SJCRH30 (cell line): ENCODE data around the gene SLC39A11. TPM values are rescaled to one million over a fixed set of nuclear protein-coding genes. Genes with fewer than 3 reads are reported as not detected.
"Not testable (repeated sequence)": the region's sequence is repeated elsewhere in the genome, so short reads cannot be mapped to it uniquely, and the experiment has no call there.

Experiments used
- DNase-seq, 2 experiments: peaks; one replicate each; pipeline ENCODE4 v3.0.0-alpha.2; 2015 to 2020
- H3K27ac ChIP-seq: fragments of 250-450 bp; sonication (Bioruptor Pico); 2 replicates; pipeline ENCODE4 v1.5.1; 2020; ENCODE audit warnings: mild to moderate bottlenecking, moderate library complexity
- H3K27me3 ChIP-seq: fragments of 250-450 bp; sonication (Bioruptor Pico); 2 replicates; pipeline ENCODE4 v1.5.1; 2020; ENCODE audit warnings: mild to moderate bottlenecking, moderate library complexity
- H3K36me3 ChIP-seq: fragments of 250-450 bp; sonication (Bioruptor Pico); 2 replicates; pipeline ENCODE4 v1.5.1; 2020; ENCODE audit warnings: mild to moderate bottlenecking, moderate library complexity
- H3K4me1 ChIP-seq: fragments of 250-450 bp; sonication (Bioruptor Pico); 2 replicates; pipeline ENCODE4 v1.5.1; 2020; ENCODE audit warnings: mild to moderate bottlenecking, moderate library complexity
- H3K4me3 ChIP-seq: fragments of 250-450 bp; sonication (Bioruptor Pico); 2 replicates; pipeline ENCODE4 v1.5.1; 2020; ENCODE audit warnings: mild to moderate bottlenecking, moderate library complexity
- H3K9me3 ChIP-seq: fragments of 250-450 bp; sonication (Bioruptor Pico); replicated peaks from 2 replicates; pipeline ENCODE4 v1.5.1; 2020; ENCODE audit warnings: mild to moderate bottlenecking, moderate library complexity
- total RNA-seq: library from RNA; depleted of rRNA; stranded (reverse); fragments of >200 nt; shearing (Covaris generic); gene quantifications from 2 replicates; pipeline ENCODE4 v1.2.3, GENCODE V29; 2014

The SLC39A11 gene
- total RNA-seq, 1 experiment from 2014 or later: 9.3 TPM

DNA sequence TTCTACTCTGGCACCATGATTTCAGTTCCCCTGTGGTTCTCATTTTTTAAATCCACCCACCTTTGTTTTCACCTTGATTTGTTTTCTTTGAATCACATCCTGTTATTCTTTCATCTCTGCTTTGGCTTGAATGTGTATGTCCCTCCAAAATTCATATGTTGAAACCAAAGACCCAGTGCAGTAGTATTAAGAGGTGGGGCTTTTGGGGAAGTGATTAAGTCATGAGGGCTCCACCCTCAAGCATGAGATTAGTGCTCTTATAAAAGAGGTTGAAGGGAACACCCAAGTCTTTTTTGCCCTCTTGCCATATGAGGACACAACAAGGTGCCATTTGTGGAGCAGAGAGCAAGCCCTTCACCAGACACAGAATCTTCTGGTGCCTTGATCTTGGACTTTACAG, 382.3 kb downstream of the SLC39A11 start:
- DNase-seq: no peak
- Histone ChIP-seq H3K27ac (no peak overlapping the region), H3K36me3 (no peaks in the 10 kb centered on the region), H3K4me1 (no peaks in the 10 kb centered on the region), H3K27me3 (0 out of 2 replicates have a peak, but pooled peaks cover 3% of the 10 kb centered on the region), H3K4me3 (no peak overlapping the region), H3K9me3 (no peaks in the 10 kb centered on the region)

DNA sequence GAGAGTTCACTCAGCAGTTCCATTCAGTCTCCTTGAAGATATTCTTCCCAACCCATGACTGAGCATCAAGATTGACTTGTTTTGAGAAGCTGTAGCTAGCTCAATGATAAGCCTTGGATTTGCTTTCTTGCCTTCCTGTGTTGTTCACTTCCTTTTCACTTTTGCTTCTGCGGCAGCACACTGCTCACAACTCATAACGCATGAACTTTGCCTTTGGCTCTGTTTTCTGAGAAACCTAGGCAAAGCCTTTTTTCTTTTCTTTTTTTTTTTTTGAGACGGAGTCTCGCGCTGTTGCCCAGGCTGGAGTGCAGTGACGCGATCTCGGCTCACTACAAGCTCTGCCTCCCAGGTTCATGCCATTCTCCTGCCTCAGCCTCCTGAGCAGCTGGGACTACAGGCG, 383.8 kb downstream of the SLC39A11 start:
- not testable (repeated sequence) for DNase-seq, H3K27me3 ChIP-seq, H3K27ac ChIP-seq, H3K9me3 ChIP-seq, H3K36me3 ChIP-seq, H3K4me3 ChIP-seq, H3K4me1 ChIP-seq

DNA sequence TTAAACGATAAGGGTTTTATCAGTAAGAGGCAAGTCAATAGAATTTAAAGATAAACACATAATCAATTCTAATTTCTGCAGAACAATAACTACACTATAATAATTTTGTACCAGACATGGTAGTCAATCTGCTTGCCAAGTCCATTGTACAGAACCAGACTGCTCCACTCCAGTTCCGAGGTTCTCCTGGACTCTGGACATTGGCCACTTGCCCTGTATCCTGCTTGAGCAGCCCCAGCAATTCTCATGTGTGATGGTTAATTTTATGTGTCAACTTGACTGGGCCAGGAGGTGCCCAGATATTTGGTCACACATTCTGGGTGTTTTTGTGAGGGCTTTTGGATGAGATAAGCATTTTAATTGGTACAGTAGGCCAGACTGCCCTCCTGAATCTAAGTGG, 384.6 kb downstream of the SLC39A11 start:
- no peak overlapping the region for H3K27ac ChIP-seq
- no peak for DNase-seq
- no peaks in the 10 kb centered on the region for H3K9me3 ChIP-seq
- H3K36me3 ChIP-seq: no peaks in the 10 kb centered on the region
- H3K27me3 ChIP-seq: 0 out of 2 replicates have a peak, but pooled peaks cover 6% of the 10 kb centered on the region
- no peak overlapping the region for H3K4me3 ChIP-seq
- H3K4me1 ChIP-seq: no peaks in the 10 kb centered on the region

DNA sequence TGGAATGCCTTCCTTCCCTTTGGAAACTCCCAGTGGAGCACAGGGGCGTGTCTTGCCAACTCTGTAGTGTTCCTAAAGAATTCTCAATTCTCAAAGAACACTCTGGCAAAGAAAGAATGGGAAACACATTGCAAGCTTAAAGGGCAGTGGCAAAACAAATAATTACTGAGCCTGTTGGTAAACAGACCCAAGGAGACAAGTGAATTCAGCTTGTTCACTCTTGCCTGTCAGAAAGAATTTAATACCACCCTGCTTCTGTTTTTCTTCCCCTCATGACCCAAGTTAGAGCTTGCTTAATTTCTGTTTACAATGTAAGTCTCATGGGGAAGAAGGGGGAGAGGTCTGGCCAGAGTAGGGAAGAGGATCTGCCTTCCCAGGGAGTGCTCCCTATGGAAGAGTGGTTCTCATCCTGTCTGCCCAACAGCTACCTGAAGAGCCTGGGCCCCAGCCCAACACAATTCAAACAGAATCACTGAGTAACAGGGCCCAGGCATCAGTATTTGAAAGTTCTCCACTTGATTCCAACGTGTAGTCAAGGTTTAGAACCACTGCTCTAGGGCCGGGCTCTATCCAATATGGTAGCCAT, 386.0 kb downstream of the SLC39A11 start:
- Histone ChIP-seq H3K27me3 (0 out of 2 replicates have a peak, but pooled peaks cover 6% of the 10 kb centered on the region), H3K4me3 (no peak overlapping the region), H3K27ac (no peak overlapping the region), H3K4me1 (no peaks in the 10 kb centered on the region), H3K36me3 (no peaks in the 10 kb centered on the region), H3K9me3 (no peaks in the 10 kb centered on the region)
- DNase-seq: no peak

DNA sequence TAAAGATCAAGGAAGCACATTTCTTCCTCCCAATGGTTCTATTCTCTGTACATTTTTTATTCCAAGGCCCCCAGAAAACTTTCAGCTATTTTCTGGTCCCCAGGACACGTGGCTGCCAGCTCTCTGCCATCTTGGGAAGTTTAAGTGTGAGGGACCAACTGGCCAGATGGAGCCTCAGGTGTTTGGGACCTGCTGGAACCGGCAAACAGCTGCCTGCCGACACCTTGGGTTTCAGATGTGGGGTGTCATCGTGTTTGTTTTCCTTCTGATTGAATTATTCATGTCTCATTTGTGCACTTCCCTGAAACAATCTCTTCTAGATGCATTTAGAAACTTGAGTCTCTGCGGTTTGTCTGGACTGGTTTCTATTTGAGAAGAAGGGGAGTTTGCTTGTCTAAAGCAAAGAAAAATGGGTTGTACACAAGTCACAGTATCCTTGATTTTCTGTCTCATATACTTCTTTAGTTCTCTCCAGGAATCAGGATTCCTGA, 386.5 kb downstream of the SLC39A11 start:
- Histone ChIP-seq H3K9me3 (no peaks in the 10 kb centered on the region), H3K36me3 (no peaks in the 10 kb centered on the region), H3K4me1 (no peaks in the 10 kb centered on the region), H3K27ac (no peak overlapping the region), H3K27me3 (0 out of 2 replicates have a peak, but pooled peaks cover 6% of the 10 kb centered on the region), H3K4me3 (no peak overlapping the region)
- DNase-seq: no peak

DNA sequence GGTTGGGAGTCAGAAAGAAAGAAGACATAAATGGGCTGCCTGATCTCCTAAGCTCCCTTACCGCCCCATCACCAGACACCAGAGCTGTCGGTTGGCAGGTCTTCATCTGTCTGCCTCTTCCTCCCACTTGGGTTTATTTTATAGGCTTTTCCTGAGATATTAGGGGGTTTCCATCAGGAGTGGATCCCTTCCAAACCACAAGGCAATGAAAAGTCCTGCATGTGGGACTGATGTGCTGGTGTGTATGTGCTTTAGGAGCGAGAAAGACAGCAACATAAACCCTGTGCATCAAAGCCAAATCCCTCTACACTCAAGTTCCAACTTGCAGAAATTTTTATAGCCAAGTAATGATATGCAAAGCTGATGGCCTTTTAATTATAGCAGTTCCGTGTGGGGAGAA, 389.5 kb downstream of the SLC39A11 start:
- Histone ChIP-seq H3K27me3 (peaks cover 13% of the 10 kb centered on the region; the same call in 1 of the 2 replicates), H3K4me3 (no peak overlapping the region), H3K4me1 (no peaks in the 10 kb centered on the region), H3K36me3 (no peaks in the 10 kb centered on the region), H3K27ac (no peak overlapping the region), H3K9me3 (no peaks in the 10 kb centered on the region)
- DNase-seq: no peak

DNA sequence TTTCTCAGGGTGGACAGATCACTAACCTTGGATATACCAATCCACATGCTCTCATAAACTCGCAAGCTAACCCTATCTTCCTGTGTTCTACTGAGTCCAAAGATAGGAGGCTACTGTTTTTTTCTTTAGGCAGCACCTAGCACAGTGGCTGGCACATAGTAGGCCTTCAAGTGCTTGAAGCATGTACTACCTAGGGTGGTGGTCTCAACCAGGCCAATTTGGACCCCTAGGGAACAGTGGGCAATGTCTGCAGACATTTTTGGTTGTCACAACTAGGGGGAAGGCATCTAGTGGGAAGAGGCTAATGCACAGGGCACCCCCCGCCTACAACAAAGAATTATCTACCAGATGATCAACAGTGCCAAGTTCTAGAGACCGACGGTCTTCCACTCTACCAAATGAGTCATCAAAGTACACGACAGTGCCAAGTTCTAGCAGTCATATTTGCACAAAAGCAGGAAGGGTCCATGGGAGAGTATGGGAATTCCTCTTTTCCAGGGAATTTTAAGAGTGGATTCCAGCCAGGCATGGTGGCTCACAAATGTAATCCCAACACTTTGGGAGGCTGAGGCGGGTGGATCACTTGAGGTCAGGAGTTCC, 390.3 kb downstream of the SLC39A11 start:
- peaks cover 19% of the 10 kb centered on the region; the same call in 1 of the 2 replicates for H3K27me3 ChIP-seq
- H3K36me3 ChIP-seq: no peaks in the 10 kb centered on the region
- no peaks in the 10 kb centered on the region for H3K4me1 ChIP-seq
- no peak for DNase-seq
- no peaks in the 10 kb centered on the region for H3K9me3 ChIP-seq
- H3K27ac ChIP-seq: no peak overlapping the region
- H3K4me3 ChIP-seq: no peak overlapping the region

DNA sequence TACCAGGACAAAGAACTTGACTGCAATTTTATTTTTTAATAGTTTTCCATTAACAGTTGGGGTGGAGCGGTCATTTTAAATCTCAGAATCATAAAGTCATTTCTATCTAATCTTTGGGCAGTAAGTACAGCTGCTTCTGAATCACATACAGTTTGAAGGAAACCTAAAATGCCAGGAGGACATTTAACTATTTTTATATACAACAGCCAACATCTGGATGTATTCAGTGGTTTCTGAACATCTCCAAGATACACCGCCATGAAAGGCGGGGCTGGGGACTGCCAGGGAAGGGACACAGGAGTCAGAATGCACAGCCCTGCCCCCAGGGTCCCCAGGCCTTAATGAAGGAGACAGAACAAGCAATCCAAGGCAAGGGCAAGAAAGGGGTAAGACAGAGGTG, 392.3 kb downstream of the SLC39A11 start:
- Histone ChIP-seq H3K4me1 (no peaks in the 10 kb centered on the region), H3K4me3 (no peak overlapping the region), H3K27ac (no peak overlapping the region), H3K27me3 (peaks cover 16% of the 10 kb centered on the region; the same call in 1 of the 2 replicates), H3K36me3 (no peaks in the 10 kb centered on the region), H3K9me3 (no peaks in the 10 kb centered on the region)
- no peak for DNase-seq

DNA sequence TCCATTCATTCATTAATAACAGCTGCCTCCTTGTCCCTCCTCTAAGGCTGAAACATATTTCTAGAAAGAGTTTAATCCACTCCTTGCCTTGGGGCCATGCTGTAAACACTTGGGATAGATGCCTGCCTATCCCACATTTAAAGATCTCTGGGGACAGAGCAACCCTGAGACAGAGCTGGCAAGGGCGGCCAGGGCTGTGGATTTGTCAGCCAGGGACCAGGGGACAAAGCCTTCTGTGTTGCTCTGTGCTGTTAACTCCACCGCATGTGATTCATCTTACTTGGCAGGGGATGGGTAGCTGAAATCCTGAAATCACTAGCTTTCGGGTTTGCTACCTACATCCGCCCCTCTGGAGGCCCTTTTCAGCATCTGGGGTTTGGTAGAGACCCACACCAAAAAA, 392.9 kb downstream of the SLC39A11 start:
- H3K27ac ChIP-seq: no peak overlapping the region
- H3K27me3 ChIP-seq: peaks cover 16% of the 10 kb centered on the region; the same call in 1 of the 2 replicates
- no peaks in the 10 kb centered on the region for H3K9me3 ChIP-seq
- H3K36me3 ChIP-seq: no peaks in the 10 kb centered on the region
- H3K4me1 ChIP-seq: no peaks in the 10 kb centered on the region
- H3K4me3 ChIP-seq: no peak overlapping the region
- peak in 1 of 2 experiments; percentile 51 for DNase-seq

DNA sequence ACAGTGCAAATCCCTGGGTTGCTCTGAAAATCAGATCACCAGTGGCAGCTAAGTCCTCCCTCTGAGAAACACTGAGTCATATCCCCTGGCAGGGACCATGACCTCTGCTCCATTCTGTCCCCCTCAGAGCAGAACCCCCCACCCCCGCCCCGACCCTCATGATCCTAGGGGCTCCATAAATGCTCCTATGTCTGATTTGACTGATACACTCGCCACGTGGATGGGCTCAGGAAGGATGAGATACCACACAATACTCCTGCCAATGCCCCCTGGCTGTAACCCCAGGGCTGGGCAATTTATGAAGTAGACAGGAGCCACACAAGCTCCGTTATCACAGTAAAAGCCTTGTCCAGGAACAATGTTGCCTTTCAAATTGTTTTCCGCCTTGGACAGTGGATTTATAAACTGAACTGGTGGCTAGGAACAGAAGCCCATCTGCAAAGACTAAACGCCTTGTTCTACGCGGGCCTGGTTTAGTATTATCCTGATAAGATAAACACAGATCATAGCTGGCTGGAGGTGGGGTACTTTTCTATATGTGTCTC, 394.8 kb downstream of the SLC39A11 start:
- H3K9me3 ChIP-seq: no peaks in the 10 kb centered on the region
- H3K36me3 ChIP-seq: no peaks in the 10 kb centered on the region
- H3K4me1 ChIP-seq: no peaks in the 10 kb centered on the region
- no peak overlapping the region for H3K4me3 ChIP-seq
- H3K27me3 ChIP-seq: peaks cover 14% of the 10 kb centered on the region; the same call in 1 of the 2 replicates
- DNase-seq: peak in 1 of 2 experiments; percentile 37
- H3K27ac ChIP-seq: no peak overlapping the region

DNA sequence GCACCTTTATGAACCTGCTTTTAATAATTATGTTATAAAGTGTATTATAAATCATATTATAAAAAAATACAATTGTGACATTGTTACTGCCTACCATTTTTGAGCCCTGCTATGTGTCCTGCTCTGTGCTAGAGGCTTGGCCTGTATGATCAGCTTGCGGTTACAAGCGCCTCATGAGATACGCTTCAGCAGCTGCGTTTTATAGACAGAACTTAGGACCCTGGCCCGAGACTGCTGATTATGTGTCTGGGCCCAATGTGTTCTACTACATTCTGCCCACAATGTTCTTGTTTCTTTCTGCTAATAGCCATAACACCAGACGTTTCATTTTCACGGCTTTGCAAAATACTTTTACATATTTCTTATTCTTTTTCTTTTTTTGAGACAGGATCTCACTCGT, 395.8 kb downstream of the SLC39A11 start:
- no peak overlapping the region for H3K4me3 ChIP-seq
- H3K9me3 ChIP-seq: no peaks in the 10 kb centered on the region
- no peak for DNase-seq
- no peaks in the 10 kb centered on the region for H3K36me3 ChIP-seq
- H3K27me3 ChIP-seq: peaks cover 14% of the 10 kb centered on the region; the same call in 1 of the 2 replicates
- H3K4me1 ChIP-seq: no peaks in the 10 kb centered on the region
- H3K27ac ChIP-seq: no peak overlapping the region

DNA sequence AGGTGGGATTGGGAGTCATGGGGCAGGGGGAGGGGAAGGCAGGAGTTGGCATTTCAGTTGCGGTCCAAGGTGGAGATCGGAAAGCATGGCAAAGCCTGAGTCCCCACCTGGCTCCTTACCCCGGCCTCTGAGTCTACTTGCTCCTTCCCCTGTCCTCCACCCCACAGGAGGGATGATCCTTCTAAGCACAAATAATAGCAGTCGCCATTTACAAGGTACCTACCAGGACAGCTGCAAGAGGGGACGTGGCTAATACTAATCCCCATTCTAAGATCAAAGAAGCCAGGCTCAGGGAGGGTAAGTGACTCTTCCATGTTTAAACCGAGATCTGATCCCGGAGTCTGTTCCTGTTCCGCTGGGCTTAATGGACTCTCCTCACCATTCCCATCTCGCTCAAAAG, 396.3 kb downstream of the SLC39A11 start:
- DNase-seq: peak in 1 of 2 experiments; percentile 17
- H3K9me3 ChIP-seq: no peaks in the 10 kb centered on the region
- H3K36me3 ChIP-seq: no peaks in the 10 kb centered on the region
- H3K27ac ChIP-seq: no peak overlapping the region
- H3K4me3 ChIP-seq: no peak overlapping the region
- H3K4me1 ChIP-seq: no peaks in the 10 kb centered on the region
- H3K27me3 ChIP-seq: peaks cover 16% of the 10 kb centered on the region; the same call in 1 of the 2 replicates

DNA sequence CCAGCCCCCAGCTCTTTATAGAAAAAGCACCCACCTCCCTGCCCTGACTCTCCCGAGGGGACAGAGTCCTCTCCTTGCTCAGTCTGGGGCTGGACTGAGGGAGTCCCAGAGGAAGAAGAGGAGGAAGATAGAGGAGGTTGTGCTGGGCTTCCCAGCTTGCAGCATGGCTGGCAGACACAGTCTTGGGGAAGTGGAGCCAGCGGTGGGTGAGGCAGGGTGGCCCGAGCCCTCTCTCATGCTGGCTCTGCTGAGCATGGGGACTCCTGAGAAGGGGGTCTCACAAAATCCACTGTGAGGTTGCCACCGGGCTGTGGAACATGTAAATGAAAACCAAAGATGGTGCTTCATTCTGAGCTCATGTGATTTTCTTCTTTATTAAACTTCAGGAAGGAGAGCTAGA, 398.5 kb downstream of the SLC39A11 start:
- DNase-seq: no peak
- H3K27me3 ChIP-seq: peaks cover 12% of the 10 kb centered on the region; the same call in 1 of the 2 replicates
- no peak overlapping the region for H3K27ac ChIP-seq

DNA sequence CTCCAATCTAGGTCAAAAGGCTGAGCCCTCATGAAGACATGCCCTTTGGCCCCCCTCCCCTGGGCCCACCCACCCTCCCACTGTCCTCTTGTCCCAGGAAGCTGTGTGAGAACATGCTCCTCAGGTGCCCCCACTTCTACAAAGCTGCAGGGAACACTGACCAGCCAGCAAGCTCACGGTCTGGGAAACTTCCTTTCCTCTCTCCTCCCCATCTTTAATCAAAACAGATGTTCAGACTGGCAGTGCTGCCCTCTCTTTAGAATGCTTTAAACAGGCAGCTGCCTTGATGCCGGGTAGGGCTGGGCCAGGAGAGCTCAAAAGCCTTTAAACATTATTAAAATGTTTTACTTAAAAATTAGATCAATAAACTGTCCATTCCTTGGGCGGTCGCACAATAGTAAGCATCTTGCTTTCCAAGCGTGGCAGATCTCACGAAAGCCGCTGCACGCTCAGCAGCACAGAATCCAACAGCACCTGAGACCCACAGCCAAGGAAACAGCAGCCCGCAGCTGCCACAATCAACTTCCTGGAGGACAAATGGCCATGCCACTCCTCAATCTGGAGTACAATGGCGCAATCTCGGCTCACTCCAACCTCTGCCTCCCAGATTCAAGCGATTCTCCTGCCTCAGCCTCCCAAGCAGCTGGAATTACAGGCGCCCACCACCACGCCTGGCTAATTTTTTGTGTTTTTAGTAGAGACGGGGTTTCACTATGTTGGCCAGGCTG, 399.2 kb downstream of the SLC39A11 start:
- Histone ChIP-seq H3K27me3 (peaks cover 12% of the 10 kb centered on the region; the same call in 1 of the 2 replicates), H3K9me3 (0 out of 2 replicates have a peak, but pooled peaks cover 2% of the 10 kb centered on the region), H3K36me3 (no peaks in the 10 kb centered on the region), H3K4me1 (no peaks in the 10 kb centered on the region), H3K4me3 (no peak overlapping the region), H3K27ac (no peak overlapping the region)
- peak in 1 of 2 experiments; percentile 16 for DNase-seq

More for the DNA sequence above, 398.5 kb downstream of the SLC39A11 start:
- Histone ChIP-seq H3K9me3 (0 out of 2 replicates have a peak, but pooled peaks cover 2% of the 10 kb centered on the region), H3K4me3 (no peak overlapping the region), H3K4me1 (no peaks in the 10 kb centered on the region), H3K36me3 (no peaks in the 10 kb centered on the region)

DNA sequence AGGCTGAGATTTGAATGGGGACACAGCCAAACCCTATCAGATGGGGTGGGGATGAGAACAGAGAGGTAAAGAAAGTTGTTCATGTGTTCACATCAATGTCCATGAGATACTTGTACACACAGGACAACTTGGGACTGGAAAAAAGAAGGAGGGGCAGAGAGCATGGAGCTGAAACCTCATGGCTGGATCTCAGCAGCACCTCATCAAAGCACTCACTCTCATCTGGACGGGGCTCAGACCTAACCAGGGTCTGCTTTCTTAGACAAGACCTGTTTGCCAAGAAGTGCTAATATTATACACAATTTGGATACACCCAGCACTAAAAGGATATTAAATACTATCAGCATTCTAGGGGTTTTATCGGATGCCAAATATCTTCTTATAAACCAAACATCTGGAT, 399.8 kb downstream of the SLC39A11 start:
- H3K4me1 ChIP-seq: no peaks in the 10 kb centered on the region
- 0 out of 2 replicates have a peak, but pooled peaks cover 2% of the 10 kb centered on the region for H3K9me3 ChIP-seq
- no peak overlapping the region for H3K27ac ChIP-seq
- H3K27me3 ChIP-seq: peaks cover 8% of the 10 kb centered on the region; the same call in 1 of the 2 replicates
- no peak for DNase-seq
- H3K4me3 ChIP-seq: no peak overlapping the region
- no peaks in the 10 kb centered on the region for H3K36me3 ChIP-seq
